ENCODE data around the gene CD40.

The CD40 gene

DNA sequence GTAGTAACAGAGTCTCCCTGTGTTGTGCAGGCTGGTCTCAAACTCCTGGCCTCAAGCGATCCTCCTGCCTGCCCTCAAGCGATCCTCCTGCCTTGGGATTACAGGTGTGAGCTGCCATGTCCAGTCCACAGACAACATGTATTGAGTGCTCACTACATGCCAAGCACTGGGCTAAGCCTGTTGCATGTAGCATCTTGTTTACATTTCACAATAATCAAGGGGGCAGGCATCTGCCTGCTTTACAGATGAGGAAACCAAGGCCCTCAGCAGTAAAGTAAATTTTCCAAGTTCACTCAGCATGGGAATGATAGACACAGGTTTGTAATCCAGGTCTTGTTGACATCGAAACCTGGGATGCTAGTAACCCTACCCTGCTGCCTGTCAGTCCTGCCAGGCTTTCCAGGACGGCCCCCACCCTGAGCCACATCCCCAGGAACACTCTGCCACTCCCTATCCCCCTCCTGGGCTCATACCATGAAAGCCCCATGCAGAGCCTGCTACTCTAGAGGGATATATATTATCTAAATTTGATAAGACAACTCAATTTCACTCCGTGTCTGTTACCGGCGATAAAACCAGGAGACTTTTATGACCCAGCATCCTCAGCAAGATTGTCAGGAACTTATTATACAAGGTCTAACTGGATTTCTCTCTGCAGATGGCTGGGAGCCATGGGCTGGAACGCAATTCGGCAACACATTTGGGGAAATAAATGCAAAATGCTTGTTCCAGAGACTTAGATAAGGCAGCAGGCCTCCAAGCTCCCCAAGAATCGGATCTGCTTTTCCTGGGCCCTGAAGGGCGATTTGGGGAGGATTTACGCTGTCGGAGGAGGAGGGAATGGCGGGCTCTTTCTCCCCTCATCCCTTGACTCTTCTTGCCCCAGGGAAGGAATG, 30.4 kb downstream of the CD40 start:
- no peak for DNase-seq (ENCODE audit: low read depth)

DNA sequence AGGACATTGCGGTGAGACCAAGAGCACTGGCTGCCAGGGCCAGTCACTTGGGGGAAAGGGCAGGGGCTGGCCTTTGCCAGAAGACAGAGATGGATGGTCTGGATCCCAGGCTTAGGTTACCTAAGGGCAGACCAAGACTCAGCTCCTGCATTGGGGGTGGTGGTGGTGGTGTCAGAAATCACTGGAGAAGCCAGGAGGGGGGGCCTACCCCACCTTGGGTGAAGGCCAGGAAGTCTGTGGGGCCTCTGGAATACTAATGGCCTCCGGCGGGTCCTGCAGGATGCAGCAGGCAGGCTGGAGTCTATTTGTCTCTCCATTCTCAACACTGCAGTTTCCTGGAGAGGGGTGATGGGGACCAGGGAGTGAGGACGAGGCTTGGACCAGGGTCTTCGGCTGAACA, 32.8 kb downstream of the CD40 start:
- DNase-seq (ENCODE audit: low read depth), result no peak

DNA sequence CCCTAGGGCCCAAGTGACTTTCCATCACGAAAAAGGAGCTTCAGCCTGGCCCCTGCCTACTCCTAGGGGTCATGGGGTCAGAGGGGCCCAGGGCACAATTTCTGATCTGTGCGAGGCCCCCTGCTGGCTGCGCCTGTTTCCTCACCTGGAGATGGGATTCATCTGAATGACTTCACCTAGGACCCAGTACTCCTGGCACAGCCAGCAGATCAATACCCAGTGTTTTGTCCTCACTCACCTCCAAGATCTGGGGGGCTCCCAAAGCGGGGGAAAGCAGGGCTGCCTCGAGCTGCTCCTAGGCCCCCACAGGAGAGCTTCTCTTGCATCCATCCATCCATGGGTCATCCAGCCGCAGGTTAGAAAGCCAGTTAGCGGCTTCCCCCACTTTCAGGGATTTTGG, 33.8 kb downstream of the CD40 start:
- DNase-seq (ENCODE audit: low read depth), result no peak

DNA sequence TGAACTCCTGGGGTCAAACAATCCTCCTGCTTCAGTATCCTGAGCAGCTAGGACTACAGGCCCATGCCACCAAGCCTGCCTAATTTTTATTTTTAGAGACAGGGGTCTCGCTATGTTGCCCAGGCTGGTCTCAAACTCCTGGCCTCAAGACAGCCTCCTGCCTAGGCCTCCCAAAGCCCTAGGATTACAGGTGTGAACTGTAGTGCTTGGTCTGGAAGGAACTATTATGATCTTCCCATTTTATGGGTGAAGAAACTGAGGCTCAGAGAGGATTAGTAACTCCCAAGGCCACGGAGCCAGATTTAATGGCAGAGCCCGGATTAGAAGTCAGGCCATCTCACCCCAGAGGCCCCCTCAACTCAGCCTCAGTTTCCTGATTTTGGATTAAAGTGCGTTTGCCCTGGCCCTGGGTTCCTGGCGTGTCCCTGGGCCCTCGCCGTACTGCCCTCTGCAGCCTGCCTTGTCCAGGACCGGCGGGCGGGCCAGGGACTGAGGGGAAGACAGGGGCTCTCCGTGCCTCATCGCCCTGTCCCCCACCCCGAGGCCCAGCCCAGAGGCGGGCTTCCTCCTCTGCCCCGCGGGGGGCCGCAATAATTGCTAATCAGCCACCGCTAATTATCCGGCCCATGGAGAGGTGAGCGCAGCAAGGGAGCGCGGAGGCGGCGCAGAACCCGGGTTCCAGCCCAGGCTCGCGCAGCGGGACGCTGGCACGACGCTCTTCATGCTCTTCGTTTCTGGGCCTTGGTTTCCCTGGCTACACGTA, 34.9 kb downstream of the CD40 start:
- DNase-seq (ENCODE audit: low read depth), result no peak

DNA sequence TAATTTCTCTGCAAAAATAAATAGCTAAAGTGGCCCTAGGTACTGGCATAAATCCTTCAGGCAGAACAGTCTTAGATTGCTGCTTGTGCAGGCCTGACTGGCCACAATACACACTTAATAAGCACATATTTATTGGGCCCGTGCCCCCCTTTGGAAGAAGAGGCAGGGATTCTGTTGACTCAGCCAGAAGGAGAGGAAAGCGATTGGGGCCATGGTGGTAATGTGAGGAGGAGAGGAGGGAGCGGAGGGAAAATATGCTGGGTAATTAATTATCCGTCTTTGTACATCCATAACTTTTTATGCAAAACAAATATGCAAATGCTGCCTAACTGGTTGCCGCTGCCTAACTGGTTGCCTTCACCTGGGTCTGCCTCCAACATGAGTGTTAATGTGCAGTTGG, 36.2 kb downstream of the CD40 start:
- no peak for DNase-seq (ENCODE audit: low read depth)

DNA sequence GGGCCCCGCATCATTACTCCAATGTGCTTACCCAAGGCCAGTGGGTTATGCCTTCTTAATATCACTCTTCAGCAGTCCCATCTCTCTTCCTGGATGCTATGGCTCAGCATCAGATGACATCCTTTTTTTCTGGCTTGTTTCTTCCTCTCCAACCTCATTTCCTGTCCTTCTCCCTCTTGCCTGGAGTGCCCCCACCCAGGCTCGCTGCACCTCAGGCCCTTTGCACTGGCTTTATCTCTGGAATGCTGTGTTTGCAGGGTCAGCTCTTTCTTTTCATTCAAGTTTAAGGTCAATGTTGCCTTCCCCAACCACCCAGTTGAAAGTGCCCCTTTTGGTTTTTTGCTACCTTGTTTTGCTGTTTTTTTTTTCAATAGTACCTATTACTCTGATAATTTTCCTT, 36.7 kb downstream of the CD40 start:
- no peak for DNase-seq (ENCODE audit: low read depth)

DNA sequence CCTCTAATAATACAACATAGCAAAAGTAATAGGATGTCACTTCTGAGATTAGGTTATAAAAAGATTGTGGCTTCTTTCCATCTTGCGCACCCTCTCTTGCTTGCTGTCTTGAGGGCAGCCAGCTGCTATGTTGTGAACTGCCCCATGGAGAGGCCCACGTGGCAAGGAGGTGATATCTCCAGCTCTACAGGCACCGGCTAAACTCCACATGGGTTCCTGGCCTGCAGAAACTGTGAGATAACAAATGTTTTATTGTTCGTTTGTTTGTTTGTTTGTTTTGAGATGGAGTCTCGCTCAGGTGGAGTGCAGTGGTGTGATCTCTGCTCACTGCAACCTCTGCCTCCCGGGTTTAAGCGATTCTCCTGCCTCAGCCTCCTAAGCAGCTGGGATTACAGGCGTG, 38.0 kb downstream of the CD40 start:
- DNase-seq (ENCODE audit: low read depth), result no peak

DNA sequence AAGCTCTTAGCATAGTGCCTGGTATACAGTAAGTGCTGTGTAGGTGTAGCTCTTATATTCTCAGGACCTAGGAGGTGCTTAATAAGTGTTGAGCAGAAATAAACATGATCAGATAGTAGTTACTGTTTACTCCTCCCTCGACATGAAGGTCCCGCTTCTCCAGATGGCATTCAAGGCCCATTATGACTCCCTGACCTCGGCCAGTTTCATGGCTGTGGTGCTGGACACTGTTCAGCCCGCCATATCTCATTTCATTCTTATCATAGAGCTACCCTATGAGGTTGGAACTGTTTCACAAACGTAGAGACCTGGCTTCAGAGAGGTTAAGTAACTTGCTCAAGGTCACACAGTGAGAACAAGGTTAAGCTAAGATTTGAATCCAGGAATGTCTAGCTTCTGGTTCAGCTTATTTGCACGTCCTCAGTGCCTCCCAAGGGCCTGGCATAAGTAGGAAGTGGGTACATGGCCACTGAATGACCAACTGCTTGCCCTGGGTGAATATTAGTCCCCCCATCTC, 39.0 kb downstream of the CD40 start:
- DNase-seq (ENCODE audit: low read depth), result no peak

DNA sequence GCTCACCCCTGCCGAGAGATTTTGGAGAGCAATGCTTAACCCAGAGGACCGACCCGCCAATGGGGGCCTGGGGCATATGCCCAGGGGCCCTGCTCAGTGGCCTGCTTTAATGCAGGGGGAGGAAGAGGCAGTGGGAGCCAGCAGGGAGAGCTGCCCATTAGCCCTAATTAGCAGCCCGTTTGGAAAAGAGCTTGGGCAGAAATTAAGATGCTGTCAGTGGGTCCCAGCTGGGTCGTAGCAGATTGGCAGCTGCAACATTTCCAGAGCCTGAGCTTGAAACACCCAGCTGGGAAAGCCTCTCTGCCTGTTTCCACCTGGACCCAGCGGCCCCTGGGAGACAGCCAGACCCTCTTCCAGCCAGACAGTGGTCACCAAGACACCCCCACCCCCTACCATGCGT, 39.5 kb downstream of the CD40 start:
- DNase-seq (ENCODE audit: low read depth), result no peak

DNA sequence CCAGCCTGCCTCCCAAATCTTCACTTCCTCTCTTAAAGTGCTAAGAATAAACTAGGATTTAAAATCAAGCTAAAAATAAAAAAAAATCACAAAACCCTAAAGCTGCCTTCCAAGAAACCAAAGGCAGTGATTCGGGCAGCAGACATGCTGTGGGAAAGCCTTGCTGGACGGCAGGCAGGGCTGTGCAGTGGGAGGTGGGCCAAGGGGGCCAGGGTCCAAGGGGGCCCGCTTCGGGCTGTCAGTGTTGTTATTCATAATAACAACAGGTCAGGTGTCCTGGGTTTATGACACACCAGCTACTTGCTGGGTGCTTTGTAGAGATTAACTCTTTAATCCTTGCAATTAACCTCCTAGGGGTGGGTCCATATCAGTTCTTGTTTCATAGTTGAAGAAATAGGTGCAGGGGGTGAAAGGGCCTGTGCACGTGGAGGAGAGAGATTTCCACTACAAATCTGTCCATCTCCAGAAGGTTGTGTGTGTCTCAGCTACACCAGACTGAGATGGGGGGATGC, 40.4 kb downstream of the CD40 start:
- no peak for DNase-seq (ENCODE audit: low read depth)

DNA sequence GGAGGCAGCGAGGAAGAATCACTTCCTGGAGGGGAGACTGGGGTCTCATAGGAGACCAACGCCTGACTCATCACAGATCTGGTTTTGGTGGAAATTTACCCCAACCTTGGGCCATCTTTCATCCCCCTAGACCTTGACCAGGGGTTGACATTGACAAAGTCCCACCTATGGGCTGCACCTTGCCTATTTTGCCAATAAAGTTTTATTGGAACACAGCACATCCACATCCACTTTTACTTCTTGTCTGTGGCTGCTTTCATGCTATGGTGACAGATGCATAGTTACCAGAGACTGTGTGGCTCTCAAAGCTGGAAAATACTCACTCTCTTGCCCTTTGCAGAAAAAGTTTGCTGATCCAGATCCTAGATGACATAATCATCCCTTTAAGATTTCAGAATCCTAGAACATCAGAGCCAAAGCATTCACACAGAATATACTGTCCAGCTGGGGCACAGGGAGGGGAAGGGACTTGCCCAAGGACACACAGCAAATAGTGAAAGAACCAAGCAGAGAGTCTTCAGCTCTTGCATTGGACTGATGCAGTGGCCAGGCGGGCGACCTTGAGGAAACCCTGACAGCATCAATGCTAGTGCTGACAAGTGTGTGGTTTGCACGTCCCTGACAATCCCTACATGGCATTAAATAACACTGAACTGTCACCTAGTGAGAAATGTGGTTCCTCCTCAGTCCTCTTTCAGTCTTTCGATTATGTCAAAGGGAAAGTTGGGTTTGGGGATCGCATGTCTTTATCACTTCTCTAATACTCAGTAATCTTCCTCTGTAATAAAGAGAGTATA, 41.2 kb downstream of the CD40 start:
- DNase-seq (ENCODE audit: low read depth), result no peak

DNA sequence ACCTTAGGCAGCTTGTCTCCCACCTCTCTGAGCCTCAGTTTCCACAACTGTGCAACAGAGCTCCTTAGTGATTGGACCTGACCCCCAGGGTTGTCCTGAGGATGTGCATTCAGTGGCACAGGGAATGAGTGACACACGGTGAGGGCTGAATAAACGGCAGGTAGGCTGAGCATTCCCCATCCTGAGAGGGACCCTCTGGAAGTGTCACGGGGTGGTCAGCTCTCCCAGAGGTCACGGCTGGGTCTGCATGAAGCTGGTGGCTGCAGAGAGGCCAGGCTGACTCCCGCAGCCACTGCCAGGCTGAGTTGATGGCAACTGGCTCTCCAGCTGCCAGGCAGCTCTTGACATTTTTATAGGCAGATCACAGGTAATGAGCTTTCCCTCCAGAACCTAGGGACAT, 42.5 kb downstream of the CD40 start:
- no peak for DNase-seq (ENCODE audit: low read depth)

DNA sequence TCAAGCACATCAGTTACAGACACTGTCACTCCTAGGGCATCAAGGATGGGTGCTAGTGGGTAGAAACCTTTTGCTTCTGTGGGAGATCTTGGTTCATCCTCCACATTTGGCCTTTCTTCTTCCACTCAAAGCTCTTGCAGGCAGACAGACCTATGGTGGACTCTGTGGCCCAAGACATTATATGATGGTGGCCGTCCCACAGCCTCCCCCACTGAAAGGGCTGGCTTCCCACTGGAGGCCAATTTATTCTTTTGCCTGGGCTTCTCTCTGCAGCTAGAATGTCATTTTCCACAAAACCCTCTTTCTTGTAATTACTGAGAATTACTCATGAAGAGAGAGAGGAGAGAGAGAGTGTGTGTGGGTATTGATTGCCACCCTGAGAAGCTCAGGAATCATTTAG, 43.8 kb downstream of the CD40 start:
- DNase-seq (ENCODE audit: low read depth), result no peak

DNA sequence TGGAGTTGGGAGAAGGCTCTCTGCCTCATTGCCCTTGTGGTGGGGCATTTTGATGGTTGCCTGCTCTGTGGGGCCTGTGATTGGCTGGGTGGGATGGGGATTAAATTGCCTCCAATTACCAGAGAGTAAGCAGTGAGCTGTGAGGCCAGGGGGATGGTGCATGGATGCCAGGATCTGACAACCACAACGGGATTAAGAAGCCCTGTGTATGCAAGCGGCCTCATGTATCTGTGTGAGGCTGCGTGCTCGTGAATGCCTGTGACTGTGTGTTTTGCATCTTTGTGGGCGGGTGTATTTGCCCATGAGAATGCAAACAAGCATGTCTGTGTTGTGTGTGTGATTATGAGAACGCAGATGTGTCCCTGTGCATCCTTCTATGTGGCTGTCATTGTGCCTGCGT, 46.1 kb downstream of the CD40 start:
- DNase-seq (ENCODE audit: low read depth), result no peak

DNA sequence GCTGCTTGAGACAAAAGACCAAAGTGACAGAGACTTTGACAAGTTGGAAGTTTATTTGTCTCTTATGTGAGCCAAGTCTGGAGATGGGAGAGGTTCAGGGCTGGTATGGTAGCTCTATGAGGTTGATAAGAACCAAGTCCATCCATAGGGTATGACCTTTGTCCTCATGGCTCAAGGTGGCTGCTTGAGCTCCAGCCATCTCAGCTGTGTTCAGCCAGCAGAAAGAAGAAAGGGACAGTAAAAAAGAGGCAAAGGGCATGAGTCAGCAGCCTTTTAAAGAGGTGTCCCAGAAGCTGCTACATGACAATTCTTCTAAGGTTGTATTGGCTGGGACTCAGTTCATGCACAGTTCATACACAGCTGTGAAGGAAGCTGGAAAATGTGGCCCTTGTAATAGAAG, 49.0 kb downstream of the CD40 start:
- no peak for DNase-seq (ENCODE audit: low read depth)

DNA sequence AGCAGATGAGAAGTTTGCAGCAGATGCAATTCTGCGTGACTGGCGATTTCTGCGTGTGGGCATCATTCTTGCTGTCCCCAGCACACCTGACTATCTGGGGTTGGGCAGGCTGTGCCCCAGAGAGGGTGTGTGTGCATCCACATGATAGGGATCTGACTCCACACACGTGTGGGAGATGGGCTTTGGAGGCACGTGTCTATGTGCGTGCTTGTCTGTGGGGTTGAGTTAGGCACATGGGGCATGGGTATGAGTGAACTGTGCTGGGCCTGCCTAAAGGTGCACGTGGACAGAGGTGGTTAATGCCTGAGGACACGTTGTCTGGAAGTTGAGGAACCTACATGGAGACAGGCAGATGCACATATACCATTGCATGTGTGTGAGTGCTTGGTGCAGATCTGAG, 50.3 kb downstream of the CD40 start:
- no peak for DNase-seq (ENCODE audit: low read depth)

DNA sequence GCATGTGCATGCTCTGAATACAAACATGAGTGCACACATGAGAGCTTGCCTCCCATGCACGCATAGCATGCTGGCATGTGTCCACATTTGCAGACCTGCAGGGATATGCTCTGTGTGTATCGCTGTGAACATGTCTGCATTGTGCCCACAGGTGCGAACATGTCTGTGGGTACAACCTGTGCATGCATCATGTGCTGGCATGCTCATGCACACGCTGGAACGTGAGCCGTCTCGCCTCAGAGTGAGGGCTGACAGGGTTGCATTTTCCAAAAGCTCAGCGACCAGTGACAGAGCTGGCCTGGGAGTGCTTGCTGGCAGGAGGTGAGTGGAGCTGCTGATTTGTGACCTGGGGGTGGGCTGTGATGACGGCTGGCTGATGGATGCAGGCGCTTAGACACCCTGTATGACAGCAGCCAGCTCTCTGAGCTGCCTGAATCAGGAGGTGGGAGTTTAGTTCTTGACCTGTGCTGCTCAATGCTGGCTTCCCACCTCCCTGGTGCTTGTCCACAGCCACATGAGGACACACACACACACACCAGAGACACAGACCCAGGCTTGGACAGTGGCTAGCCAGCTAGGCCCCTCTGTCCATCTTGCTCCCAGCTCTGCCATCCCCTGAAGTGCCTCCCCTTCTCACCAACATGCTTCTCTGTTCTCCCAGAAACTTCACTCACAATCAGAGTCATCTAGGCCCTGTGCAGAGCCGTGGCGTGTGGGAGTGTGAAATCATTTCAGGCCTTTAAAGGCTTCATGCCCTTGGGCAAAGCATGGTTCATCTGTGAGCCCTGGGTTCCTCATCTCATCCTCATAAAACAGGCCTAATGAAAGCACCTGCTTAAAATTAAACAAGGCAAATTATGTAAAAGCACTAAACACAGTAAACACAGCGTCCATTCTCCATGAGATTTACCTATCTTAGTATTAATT, 51.4 kb downstream of the CD40 start:
- DNase-seq (ENCODE audit: low read depth), result no peak

DNA sequence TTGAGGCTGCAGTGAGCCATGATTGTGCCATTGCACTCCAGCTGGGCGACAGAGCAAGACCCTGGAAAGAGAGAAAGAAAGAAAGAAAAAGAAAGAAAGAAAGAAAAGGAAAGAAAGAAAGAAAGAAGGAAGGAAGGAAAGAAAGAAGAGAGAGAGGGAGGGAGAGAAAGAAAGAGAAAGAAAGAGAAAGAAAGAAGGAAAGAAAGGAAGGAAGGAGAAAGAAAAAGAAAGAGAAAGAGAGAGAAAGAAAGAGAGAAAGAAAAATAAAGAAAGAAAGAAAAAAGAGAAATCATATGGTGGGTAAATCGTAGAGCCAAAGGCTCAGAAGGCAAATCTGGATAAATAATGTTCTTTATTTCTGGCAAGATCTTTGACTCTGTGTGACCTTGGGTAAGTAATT, 53.4 kb downstream of the CD40 start:
- no peak for DNase-seq (ENCODE audit: low read depth)

DNA sequence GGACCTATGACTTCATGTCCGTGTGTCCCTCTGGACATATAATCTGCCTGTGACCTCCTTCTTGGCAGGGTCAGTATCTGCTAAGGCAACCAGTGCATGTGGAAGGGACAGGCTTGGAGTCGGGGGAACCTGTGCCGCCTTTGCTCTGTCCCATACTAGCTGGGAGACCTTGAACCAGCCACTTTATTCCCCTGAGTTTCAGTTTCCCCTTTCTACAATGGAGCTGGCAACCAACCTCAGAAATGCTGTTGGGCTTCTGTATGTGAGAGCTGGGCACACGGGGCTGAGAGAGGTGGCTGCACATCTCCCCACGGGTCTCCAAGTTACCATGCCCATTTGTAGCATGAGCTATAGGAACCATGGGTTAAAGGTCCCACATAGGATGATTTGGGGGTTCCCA, 53.8 kb downstream of the CD40 start:
- no peak for DNase-seq (ENCODE audit: low read depth)

DNA sequence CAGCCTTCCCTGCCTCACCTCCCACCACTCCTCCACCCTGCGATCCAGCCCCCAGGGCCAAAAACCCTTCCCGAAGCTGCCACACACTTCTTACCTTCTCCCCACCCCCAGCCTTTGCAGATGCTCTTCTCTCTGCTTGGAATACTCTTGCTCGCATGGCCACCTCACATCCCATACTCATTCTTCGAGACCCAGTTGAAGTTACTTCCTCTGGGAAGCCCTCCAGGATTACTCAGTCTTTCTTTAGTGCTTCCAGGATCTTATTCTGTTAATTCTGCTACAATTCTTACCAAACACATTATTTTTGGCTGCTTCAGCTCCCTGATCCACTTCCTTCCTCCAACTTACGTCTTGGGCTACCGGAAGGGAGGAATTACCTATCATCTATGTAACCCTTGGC, 54.3 kb downstream of the CD40 start:
- DNase-seq (ENCODE audit: low read depth), result no peak

DNA sequence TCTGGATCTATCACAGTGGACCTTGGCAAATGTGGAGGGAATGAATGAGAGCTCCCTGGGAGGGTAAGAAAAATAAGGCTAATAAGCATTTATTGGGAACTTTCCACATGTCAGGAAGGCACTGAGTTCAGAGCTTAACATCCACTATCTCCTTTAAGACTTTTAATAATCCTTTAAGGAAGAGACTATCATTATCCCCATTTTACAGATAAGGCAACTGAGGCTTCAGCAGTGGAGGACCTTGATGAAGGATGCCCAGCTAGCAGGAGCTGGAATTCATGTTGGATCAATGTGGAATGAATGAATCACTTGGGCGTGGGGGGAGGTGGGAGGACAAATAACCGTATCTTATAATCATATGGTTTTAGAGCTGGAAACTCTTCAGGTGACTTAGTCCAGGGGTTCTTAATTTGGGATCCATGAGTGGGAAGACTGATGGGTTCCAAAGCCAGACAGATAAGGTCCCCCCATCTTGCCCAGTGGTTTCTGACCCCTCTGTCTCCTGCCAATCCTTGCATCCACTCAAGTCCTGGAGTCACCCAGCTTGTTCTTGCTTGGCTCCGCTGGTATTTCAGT, 54.9 kb downstream of the CD40 start:
- no peak for DNase-seq (ENCODE audit: low read depth)
